SK-N-SH (cell line): ENCODE data around the gene EFHD2. TPM values are rescaled to one million over a fixed set of nuclear protein-coding genes. Genes with fewer than 3 reads are reported as not detected.
A peak's percentile ranks its signal among the peaks of the same experiment; 100 is the strongest.

Source experiments
- CTCF ChIA-PET: fragments of 300-600, 350-600 bp; formaldehyde crosslinking; extraction: SDS; loops from one replicate; lab custom pipeline; 2021; lab: Yijun Ruan, JAX
- POLR2A ChIA-PET: fragments of 350-600 bp; sonication (Branson Sonifier 250); formaldehyde crosslinking; extraction: SDS; loops from one replicate; lab custom pipeline; 2020; ENCODE audit warnings: antibody characterized with exemption, inconsistent platforms; lab: Yijun Ruan, JAX
- DNase-seq: peaks from one replicate; pipeline ENCODE4 v3.0.0; 2012
- H2AFZ ChIP-seq: fragments of 200-600 bp; sonication (generic); 2 replicates; pipeline ENCODE4 v1.8.1; 2016; ENCODE audit warnings: antibody characterized with exemption, mild to moderate bottlenecking, low read depth
- H3F3A ChIP-seq: fragments of 200-600 bp; sonication (generic); replicated peaks from 2 replicates; pipeline ENCODE3; 2016; ENCODE audit warnings: antibody characterized with exemption, mild to moderate bottlenecking; ENCODE audit not compliant: insufficient read depth
- H3K27ac ChIP-seq, 2 experiments: fragments of 200-500 bp in 1 of 2; fragments of 200-600 bp in 1 of 2; sonication (Bioruptor generic) in 1 of 2; sonication (generic), shearing (Covaris generic) in 1 of 2; 2 replicates each; pipeline versions ENCODE4 v1.5.1 to v1.6.1; 2014 to 2016; ENCODE audit warnings: low read depth in 2 of 2, inconsistent platforms in 1 of 2, low read length in 1 of 2, mild to moderate bottlenecking in 1 of 2, mixed read lengths in 1 of 2
- H3K27me3 ChIP-seq: fragments of 200-600 bp; sonication (generic), shearing (Covaris generic); 2 replicates; pipeline ENCODE4 v1.6.1; 2016; ENCODE audit warnings: mixed run types; ENCODE audit not compliant: insufficient read depth
- H3K36me3 ChIP-seq, 2 experiments: fragments of 200-500 bp in 1 of 2; fragments of 200-600 bp in 1 of 2; sonication (Bioruptor generic) in 1 of 2; sonication (generic) in 1 of 2; replicated peaks in 1 of 2; 2 replicates each; pipeline versions ENCODE3 to v1.5.1; 2014 to 2016; ENCODE audit warnings: low read length in 1 of 2, mild to moderate bottlenecking in 1 of 2; ENCODE audit not compliant: insufficient read depth in 2 of 2, control insufficient read depth in 1 of 2
- H3K4me1 ChIP-seq, 2 experiments: fragments of 200-500 bp in 1 of 2; fragments of 200-600 bp in 1 of 2; sonication (Bioruptor generic) in 1 of 2; sonication (generic), shearing (Covaris generic) in 1 of 2; 2 replicates each; pipeline versions ENCODE4 v1.5.1 to v1.6.1; 2014 to 2016; ENCODE audit warnings: low read depth in 1 of 2, low read length in 1 of 2, mixed run types in 1 of 2; ENCODE audit not compliant: insufficient read depth in 2 of 2, control insufficient read depth in 1 of 2
- H3K4me2 ChIP-seq: fragments of 200-600 bp; sonication (generic), shearing (Covaris generic); 2 replicates; pipeline ENCODE4 v1.6.1; 2017; ENCODE audit warnings: mixed run types
- H3K4me3 ChIP-seq, 2 experiments: fragments of 200-500 bp in 1 of 2; fragments of 200-600 bp in 1 of 2; sonication (Bioruptor generic) in 1 of 2; sonication (generic), shearing (Covaris generic) in 1 of 2; 2 replicates each; pipeline versions ENCODE4 v1.5.1 to v1.8.1; 2014 to 2016; ENCODE audit warnings: low read depth in 2 of 2, inconsistent platforms in 1 of 2, low read length in 1 of 2, mild to moderate bottlenecking in 1 of 2, mixed read lengths in 1 of 2, moderate library complexity in 1 of 2
- H3K79me2 ChIP-seq: fragments of 200-600 bp; sonication (generic); 2 replicates; pipeline ENCODE4 v1.8.1; 2017; ENCODE audit warnings: mild to moderate bottlenecking; ENCODE audit not compliant: insufficient read depth
- H3K9ac ChIP-seq: fragments of 200-600 bp; sonication (generic); 2 replicates; pipeline ENCODE4 v1.6.1; 2017; ENCODE audit warnings: mixed run types
- H3K9me2 ChIP-seq: fragments of 200-600 bp; sonication (generic); 2 replicates; pipeline ENCODE4 v1.6.1; 2017; ENCODE audit warnings: mixed run types
- H3K9me3 ChIP-seq: fragments of 200-600 bp; sonication (generic); 2 replicates; pipeline ENCODE4 v1.6.1; 2017; ENCODE audit warnings: mixed run types, mild to moderate bottlenecking, moderate library complexity
- H4K20me1 ChIP-seq: fragments of 200-600 bp; sonication (generic); 2 replicates; pipeline ENCODE4 v1.6.1; 2017; ENCODE audit warnings: mild to moderate bottlenecking, mixed run types; ENCODE audit not compliant: insufficient read depth
- FOXM1 ChIP-seq: IDR thresholded peaks from 2 replicates; pipeline ENCODE4 v1.4.0; 2012; ENCODE audit warnings: low read depth, mild to moderate bottlenecking
- MXI1 ChIP-seq: IDR thresholded peaks from 2 replicates; pipeline ENCODE4 v1.6.1; 2012; ENCODE audit warnings: mild to moderate bottlenecking, low read depth, low read length, improper control_type of control experiment
- NFIC ChIP-seq: IDR thresholded peaks from 2 replicates; pipeline ENCODE4 v1.4.0; 2012; ENCODE audit warnings: borderline replicate concordance
- NRF1 ChIP-seq: IDR thresholded peaks from 2 replicates; pipeline ENCODE4 v1.6.1; 2012; ENCODE audit warnings: low read depth, mild to moderate bottlenecking, low read length
- POLR2AphosphoS5 ChIP-seq: IDR thresholded peaks from 2 replicates; pipeline ENCODE4 v1.6.1; 2012; ENCODE audit warnings: low read depth, low read length
- RCOR1 ChIP-seq: fragments of 150-350 bp; IDR thresholded peaks from 2 replicates; pipeline ENCODE4 v1.6.1; 2017; ENCODE audit warnings: antibody characterized with exemption, low read length
- RFX5 ChIP-seq: IDR thresholded peaks from 2 replicates; pipeline ENCODE4 v1.6.1; 2012; ENCODE audit warnings: mild to moderate bottlenecking, improper control_type of control experiment, low read length
- SIN3A ChIP-seq: IDR thresholded peaks from 2 replicates; pipeline ENCODE4 v1.6.1; 2012; ENCODE audit warnings: low read depth, mild to moderate bottlenecking, low read length, moderate library complexity, borderline replicate concordance
- SMC3 ChIP-seq: IDR thresholded peaks from 2 replicates; pipeline ENCODE4 v1.6.1; 2012; ENCODE audit warnings: low read depth, low read length, improper control_type of control experiment
- TCF12 ChIP-seq: IDR thresholded peaks from 2 replicates; pipeline ENCODE4 v1.4.0; 2012
- TEAD4 ChIP-seq: IDR thresholded peaks from 2 replicates; pipeline ENCODE4 v1.4.0; 2012; ENCODE audit warnings: mild to moderate bottlenecking, borderline replicate concordance; ENCODE audit not compliant: insufficient read depth
- YY1 ChIP-seq: IDR thresholded peaks from 2 replicates; pipeline ENCODE4 v1.4.0; 2012; ENCODE audit warnings: low read depth, mild to moderate bottlenecking
- WGBS: methylation state at CpG from one replicate; pipeline ENCODE4 v1.1.6; 2017; ENCODE audit warnings: low lambda C conversion rate; 5-methylcytosine and 5-hydroxymethylcytosine counted together
- polyA plus RNA-seq, 3 experiments: library from polyadenylated mRNA; depleted of rRNA; stranded (reverse); fragments of >200 nt; gene quantifications; 2 replicates each; pipeline ENCODE4 v1.2.3, GENCODE V29; 2012
- TF ChIP-seq, protein P1 (sequence below): IDR thresholded peaks from 2 replicates; pipeline ENCODE4; 2012
- TF ChIP-seq, protein P2 (sequence below): fragments of 150-350 bp; IDR thresholded peaks from 2 replicates; pipeline ENCODE4 v1.6.1; 2017; ENCODE audit warnings: antibody characterized with exemption, low read length, low read depth, borderline replicate concordance
- TF ChIP-seq, protein P3 (sequence below): IDR thresholded peaks from 2 replicates; pipeline ENCODE4 v1.6.1; 2012; ENCODE audit warnings: mild to moderate bottlenecking, low read depth, low read length, moderate library complexity
- TF ChIP-seq, protein P4 (sequence below): fragments of 200-600 bp; sonication (generic); IDR thresholded peaks from 2 replicates; pipeline ENCODE4 v1.6.1; 2017; ENCODE audit warnings: antibody characterized with exemption, mild to moderate bottlenecking, moderate library complexity
- TF ChIP-seq, protein P5 (sequence below): IDR thresholded peaks from 2 replicates; pipeline ENCODE4 v1.4.0; 2012; ENCODE audit warnings: low read depth, borderline replicate concordance

The EFHD2 gene
- polyA plus RNA-seq, 1 of the 3 experiments (the other 2 are of a cell fraction) = 59.8 TPM

DNA sequence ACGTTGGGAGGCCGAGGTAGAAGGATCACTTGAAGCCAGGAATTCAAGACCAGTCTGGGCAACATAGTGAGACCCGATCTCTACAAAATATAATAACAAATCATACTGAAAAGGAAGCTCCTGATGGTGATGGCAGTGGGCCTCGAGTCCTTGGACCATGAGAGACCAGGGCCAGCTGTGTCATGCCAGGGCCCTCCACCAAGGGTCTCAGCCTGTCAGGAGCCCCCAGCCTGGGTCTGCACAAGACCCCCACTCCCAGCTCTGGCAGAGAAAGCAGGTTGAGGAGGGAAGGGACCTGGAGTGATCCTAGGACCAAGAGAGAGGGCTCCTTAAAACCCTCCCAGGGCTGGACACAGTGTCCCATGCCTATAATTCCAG lies 21.9 kb downstream of the EFHD2 start:
- no peak overlapping the region for H3K9ac ChIP-seq
- H3K27ac ChIP-seq = no peak overlapping the region
- peak; percentile 21 for DNase-seq
- TF ChIP-seq, protein P1, sequence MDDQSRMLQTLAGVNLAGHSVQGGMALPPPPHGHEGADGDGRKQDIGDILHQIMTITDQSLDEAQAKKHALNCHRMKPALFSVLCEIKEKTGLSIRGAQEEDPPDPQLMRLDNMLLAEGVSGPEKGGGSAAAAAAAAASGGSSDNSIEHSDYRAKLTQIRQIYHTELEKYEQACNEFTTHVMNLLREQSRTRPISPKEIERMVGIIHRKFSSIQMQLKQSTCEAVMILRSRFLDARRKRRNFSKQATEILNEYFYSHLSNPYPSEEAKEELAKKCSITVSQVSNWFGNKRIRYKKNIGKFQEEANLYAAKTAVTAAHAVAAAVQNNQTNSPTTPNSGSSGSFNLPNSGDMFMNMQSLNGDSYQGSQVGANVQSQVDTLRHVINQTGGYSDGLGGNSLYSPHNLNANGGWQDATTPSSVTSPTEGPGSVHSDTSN = no peak
- TF ChIP-seq FOXM1 (no peak), RCOR1 (no peak), TCF12 (no peak), SIN3A (no peak), TEAD4 (no peak), NRF1 (no peak), RFX5 (no peak), YY1 (no peak), NFIC (no peak), SMC3 (no peak), POLR2AphosphoS5 (no peak), MXI1 (no peak)
- TF ChIP-seq, protein P2, sequence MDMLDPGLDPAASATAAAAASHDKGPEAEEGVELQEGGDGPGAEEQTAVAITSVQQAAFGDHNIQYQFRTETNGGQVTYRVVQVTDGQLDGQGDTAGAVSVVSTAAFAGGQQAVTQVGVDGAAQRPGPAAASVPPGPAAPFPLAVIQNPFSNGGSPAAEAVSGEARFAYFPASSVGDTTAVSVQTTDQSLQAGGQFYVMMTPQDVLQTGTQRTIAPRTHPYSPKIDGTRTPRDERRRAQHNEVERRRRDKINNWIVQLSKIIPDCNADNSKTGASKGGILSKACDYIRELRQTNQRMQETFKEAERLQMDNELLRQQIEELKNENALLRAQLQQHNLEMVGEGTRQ = no peak
- TF ChIP-seq, protein P3, sequence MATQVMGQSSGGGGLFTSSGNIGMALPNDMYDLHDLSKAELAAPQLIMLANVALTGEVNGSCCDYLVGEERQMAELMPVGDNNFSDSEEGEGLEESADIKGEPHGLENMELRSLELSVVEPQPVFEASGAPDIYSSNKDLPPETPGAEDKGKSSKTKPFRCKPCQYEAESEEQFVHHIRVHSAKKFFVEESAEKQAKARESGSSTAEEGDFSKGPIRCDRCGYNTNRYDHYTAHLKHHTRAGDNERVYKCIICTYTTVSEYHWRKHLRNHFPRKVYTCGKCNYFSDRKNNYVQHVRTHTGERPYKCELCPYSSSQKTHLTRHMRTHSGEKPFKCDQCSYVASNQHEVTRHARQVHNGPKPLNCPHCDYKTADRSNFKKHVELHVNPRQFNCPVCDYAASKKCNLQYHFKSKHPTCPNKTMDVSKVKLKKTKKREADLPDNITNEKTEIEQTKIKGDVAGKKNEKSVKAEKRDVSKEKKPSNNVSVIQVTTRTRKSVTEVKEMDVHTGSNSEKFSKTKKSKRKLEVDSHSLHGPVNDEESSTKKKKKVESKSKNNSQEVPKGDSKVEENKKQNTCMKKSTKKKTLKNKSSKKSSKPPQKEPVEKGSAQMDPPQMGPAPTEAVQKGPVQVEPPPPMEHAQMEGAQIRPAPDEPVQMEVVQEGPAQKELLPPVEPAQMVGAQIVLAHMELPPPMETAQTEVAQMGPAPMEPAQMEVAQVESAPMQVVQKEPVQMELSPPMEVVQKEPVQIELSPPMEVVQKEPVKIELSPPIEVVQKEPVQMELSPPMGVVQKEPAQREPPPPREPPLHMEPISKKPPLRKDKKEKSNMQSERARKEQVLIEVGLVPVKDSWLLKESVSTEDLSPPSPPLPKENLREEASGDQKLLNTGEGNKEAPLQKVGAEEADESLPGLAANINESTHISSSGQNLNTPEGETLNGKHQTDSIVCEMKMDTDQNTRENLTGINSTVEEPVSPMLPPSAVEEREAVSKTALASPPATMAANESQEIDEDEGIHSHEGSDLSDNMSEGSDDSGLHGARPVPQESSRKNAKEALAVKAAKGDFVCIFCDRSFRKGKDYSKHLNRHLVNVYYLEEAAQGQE = no peak
- TF ChIP-seq, protein P4, sequence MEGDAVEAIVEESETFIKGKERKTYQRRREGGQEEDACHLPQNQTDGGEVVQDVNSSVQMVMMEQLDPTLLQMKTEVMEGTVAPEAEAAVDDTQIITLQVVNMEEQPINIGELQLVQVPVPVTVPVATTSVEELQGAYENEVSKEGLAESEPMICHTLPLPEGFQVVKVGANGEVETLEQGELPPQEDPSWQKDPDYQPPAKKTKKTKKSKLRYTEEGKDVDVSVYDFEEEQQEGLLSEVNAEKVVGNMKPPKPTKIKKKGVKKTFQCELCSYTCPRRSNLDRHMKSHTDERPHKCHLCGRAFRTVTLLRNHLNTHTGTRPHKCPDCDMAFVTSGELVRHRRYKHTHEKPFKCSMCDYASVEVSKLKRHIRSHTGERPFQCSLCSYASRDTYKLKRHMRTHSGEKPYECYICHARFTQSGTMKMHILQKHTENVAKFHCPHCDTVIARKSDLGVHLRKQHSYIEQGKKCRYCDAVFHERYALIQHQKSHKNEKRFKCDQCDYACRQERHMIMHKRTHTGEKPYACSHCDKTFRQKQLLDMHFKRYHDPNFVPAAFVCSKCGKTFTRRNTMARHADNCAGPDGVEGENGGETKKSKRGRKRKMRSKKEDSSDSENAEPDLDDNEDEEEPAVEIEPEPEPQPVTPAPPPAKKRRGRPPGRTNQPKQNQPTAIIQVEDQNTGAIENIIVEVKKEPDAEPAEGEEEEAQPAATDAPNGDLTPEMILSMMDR = no peak
- TF ChIP-seq, protein P5, sequence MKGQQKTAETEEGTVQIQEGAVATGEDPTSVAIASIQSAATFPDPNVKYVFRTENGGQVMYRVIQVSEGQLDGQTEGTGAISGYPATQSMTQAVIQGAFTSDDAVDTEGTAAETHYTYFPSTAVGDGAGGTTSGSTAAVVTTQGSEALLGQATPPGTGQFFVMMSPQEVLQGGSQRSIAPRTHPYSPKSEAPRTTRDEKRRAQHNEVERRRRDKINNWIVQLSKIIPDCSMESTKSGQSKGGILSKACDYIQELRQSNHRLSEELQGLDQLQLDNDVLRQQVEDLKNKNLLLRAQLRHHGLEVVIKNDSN = no peak
- TF ChIP-seq, all 33 proteins: peak for 0
- H3K4me1 ChIP-seq = no peaks in the 10 kb centered on the region; a peak in 1 of 4 replicates
- ChIA-PET CTCF (interaction anchor here (0.6 to 14.9 kb wide), 45 partner anchors 9 to 303 kb away, joined by 3 to 311 read pairs (median 4); partner anchors contain the start of genes EFHD2 and TMEM51), POLR2A (interaction anchor here (0.6 kb wide), 1 partner anchor 13 kb away, joined by 5 read pairs; no protein-coding TSS in a partner anchor)
- H3K79me2 ChIP-seq = no peaks in the 10 kb centered on the region
- H3K9me2 ChIP-seq = no peaks in the 10 kb centered on the region
- peaks cover 3% of the 10 kb centered on the region for H3F3A ChIP-seq
- H3K4me2 ChIP-seq = no peak overlapping the region
- H2AFZ ChIP-seq = no peak overlapping the region
- H4K20me1 ChIP-seq = no peaks in the 10 kb centered on the region
- WGBS = 76% methylated on average over 4 of the region's 4 CpGs
- no peak overlapping the region for H3K4me3 ChIP-seq
- H3K9me3 ChIP-seq = no peaks in the 10 kb centered on the region
- H3K36me3 ChIP-seq = peaks cover 4 to 7% of the 10 kb centered on the region in 2 experiments
- H3K27me3 ChIP-seq = no peaks in the 10 kb centered on the region
